GM12875 (cell line): ENCODE measurements around the gene LARGE1.

Experiments used
- H3K4me3 ChIP-seq: one replicate; pipeline ENCODE4 v1.5.1; 2011; ENCODE audit warnings: low read depth, low read length, control low read depth
- CTCF ChIP-seq: IDR thresholded peaks from 2 replicates; pipeline ENCODE4 v1.5.1; 2011; ENCODE audit warnings: low read depth, mild to moderate bottlenecking, control low read depth, inconsistent platforms, low read length, moderate library complexity, borderline replicate concordance; ENCODE audit not compliant: insufficient read depth

Gene LARGE1

GRCh38 chr22:33895444-33895843, 24.8 kb downstream of the LARGE1 start:
- TF ChIP-seq CTCF: no peak
- no peak overlapping the region for H3K4me3 ChIP-seq

- TF ChIP-seq CTCF: no peak
Measured at GRCh38 chr22:33894515-33894914, 25.8 kb downstream of the LARGE1 start.

GRCh38 chr22:33894036-33894435, 26.2 kb downstream of the LARGE1 start:
- no peak overlapping the region for H3K4me3 ChIP-seq
- TF ChIP-seq CTCF: no peak

More at GRCh38 chr22:33894515-33894914, 25.8 kb downstream of the LARGE1 start:
- no peak overlapping the region for H3K4me3 ChIP-seq

- no peak for TF ChIP-seq CTCF
- no peak overlapping the region for H3K4me3 ChIP-seq
Measured at GRCh38 chr22:33893512-33893911, 26.8 kb downstream of the LARGE1 start.

GRCh38 chr22:33891992-33892391, 28.3 kb downstream of the LARGE1 start:
- H3K4me3 ChIP-seq: no peak overlapping the region
- TF ChIP-seq CTCF: no peak

GRCh38 chr22:33891455-33891854, 28.8 kb downstream of the LARGE1 start:
- no peak overlapping the region for H3K4me3 ChIP-seq
- no peak for TF ChIP-seq CTCF

GRCh38 chr22:33889748-33890147, 30.5 kb downstream of the LARGE1 start:
- no peak overlapping the region for H3K4me3 ChIP-seq
- no peak for TF ChIP-seq CTCF
